CD4-positive, alpha-beta T cell treated with Interleukin-1 beta for 1 hour (primary cell): ENCODE measurements around the gene CTCFL.

Experiments
- DNase-seq, 2 donors: peaks; one replicate each; pipeline ENCODE4 v3.0.0-alpha.2; 2020 to 2022

CTCFL gene

GRCh38 chr20:57559658-57560553 is 35.0 kb upstream of the CTCFL start:
- DNase-seq: no peak

GRCh38 chr20:57559289-57559634 is 34.3 kb upstream of the CTCFL start:
- no peak for DNase-seq

- DNase-seq: no peak
These were observed 33.8 kb upstream of the CTCFL start for GRCh38 chr20:57558614-57559288.

- DNase-seq: no peak
These were observed 33.1 kb upstream of the CTCFL start for GRCh38 chr20:57557926-57558613.

GRCh38 chr20:57556980-57557274 is 32.0 kb upstream of the CTCFL start:
- DNase-seq: no peak

- no peak for DNase-seq
These were observed 30.7 kb upstream of the CTCFL start for GRCh38 chr20:57555457-57556184.

GRCh38 chr20:57553376-57554018 is 28.6 kb upstream of the CTCFL start:
- DNase-seq: no peak

- no peak for DNase-seq
These were observed 27.5 kb upstream of the CTCFL start for GRCh38 chr20:57552471-57552870.

- no peak for DNase-seq
These were observed 23.5 kb upstream of the CTCFL start for GRCh38 chr20:57548177-57549058.

GRCh38 chr20:57546956-57547649 is 22.2 kb upstream of the CTCFL start:
- DNase-seq: no peak

- no peak for DNase-seq
These were observed 21.2 kb upstream of the CTCFL start for GRCh38 chr20:57545927-57546662.

GRCh38 chr20:57544838-57545564 is 20.1 kb upstream of the CTCFL start:
- no peak for DNase-seq

- no peak for DNase-seq
These were observed 18.8 kb upstream of the CTCFL start for GRCh38 chr20:57543754-57544153.

GRCh38 chr20:57540890-57541580 is 16.1 kb upstream of the CTCFL start:
- no peak for DNase-seq

- no peak for DNase-seq
These were observed 14.9 kb upstream of the CTCFL start for GRCh38 chr20:57539889-57540288.

- no peak for DNase-seq
These were observed 12.9 kb upstream of the CTCFL start for GRCh38 chr20:57537822-57538221.

- DNase-seq: no peak
These were observed 12.1 kb upstream of the CTCFL start for GRCh38 chr20:57536771-57537724.
